Gastrocnemius medialis (tissue), 4 donors: ENCODE measurements around the gene ASAP2. TPM values are rescaled to one million over a fixed set of nuclear protein-coding genes. Genes with fewer than 3 reads are reported as not detected.

Source experiments
- ATAC-seq, 2 donors: fragments of 150-250 bp; one replicate each; pipeline ENCODE4 v1.9.1; 2016
- DNase-seq, 2 donors: peaks; one replicate each; pipeline ENCODE4 v3.0.0-alpha.2; 2019
- H3K27ac ChIP-seq, 4 donors: fragments of 200-600 bp; sonication (generic); 1 replicate in 1 of 4; 2 replicates in 3 of 4; pipeline ENCODE4 v1.5.1; 2016 to 2018; ENCODE audit warnings: mild to moderate bottlenecking in 2 of 4, moderate library complexity in 1 of 4
- H3K27me3 ChIP-seq, 3 donors: fragments of 200-600 bp; sonication (generic) in 2 of 3; 1 replicate in 1 of 3; 2 replicates in 2 of 3; pipeline versions ENCODE4 v1.5.1 to v1.6.0; 2016 to 2019; ENCODE audit warnings: mild to moderate bottlenecking in 1 of 3, moderate library complexity in 1 of 3
- H3K36me3 ChIP-seq, 2 donors: fragments of 200-600 bp; sonication (generic) in 1 of 2; one replicate each; pipeline ENCODE4 v1.5.1; 2017 to 2018
- H3K4me1 ChIP-seq, 2 donors: fragments of 200-600 bp; sonication (generic) in 1 of 2; one replicate each; pipeline ENCODE4 v1.5.1; 2016 to 2017; ENCODE audit warnings: mild to moderate bottlenecking in 2 of 2
- H3K4me3 ChIP-seq, 4 donors: fragments of 200-600 bp; sonication (generic) in 3 of 4; 1 replicate in 1 of 4; 2 replicates in 3 of 4; pipeline ENCODE4 v1.5.1; 2016 to 2019; ENCODE audit warnings: mild to moderate bottlenecking in 2 of 4
- H3K9me3 ChIP-seq, 3 donors: fragments of 200-600 bp; sonication (generic) in 2 of 3; 1 replicate in 1 of 3; 2 replicates in 2 of 3; pipeline ENCODE4 v1.5.1; 2016 to 2019
- CTCF ChIP-seq, 5 experiments: fragments of 450-650 bp in 3 of 5; fragments of 200-600 bp in 2 of 5; sonication (generic) in 2 of 5; IDR thresholded peaks in 4 of 5; conservative IDR thresholded peaks in 1 of 5; 1 replicate in 4 of 5; 2 replicates in 1 of 5; pipeline ENCODE4 v1.5.1; 2016 to 2019; ENCODE audit warnings: antibody characterized with exemption in 5 of 5, mild to moderate bottlenecking in 3 of 5, moderate library complexity in 3 of 5
- POLR2A ChIP-seq, 2 donors: fragments of 450-650 bp; IDR thresholded peaks; one replicate each; pipeline ENCODE4 v1.6.1; 2017; ENCODE audit warnings: antibody characterized with exemption in 2 of 2, mild to moderate bottlenecking in 2 of 2, moderate library complexity in 2 of 2
- in situ Hi-C, 4 donors: fragments of 200-750 bp; cut with MboI; loops; one replicate each; pipeline versions ENCODE4 v1.15.0 to v1.8.0; 2017; ENCODE audit warnings: low sequenced_read_pairs in 4 of 4
- intact Hi-C: fragments of 100-400 bp; cut with DNase I; formaldehyde crosslinking; loops from one replicate; pipeline ENCODE4 v1.15.1; 2023; ENCODE audit warnings: low total_unique reads
- total RNA-seq, 4 donors: library from RNA; depleted of rRNA; stranded (reverse); fragments of >200 nt; gene quantifications; one replicate each; pipeline versions ENCODE4 v1.1.0 to v1.2.3, GENCODE V29; 2016

ASAP2 gene
- total RNA-seq, 4 donors from 2014 or later = 1.9 to 4.0 (median 3.4) TPM

- no peak overlapping the region for H3K4me3 ChIP-seq
- ATAC-seq (no peak), DNase-seq (no peak)
- intact Hi-C loops (no loop called here), in situ Hi-C loops (no loop called here)
- peaks cover 0 to 4% of the 10 kb centered on the region in 2 donors for H3K4me1 ChIP-seq
- H3K9me3 ChIP-seq = no peaks in the 10 kb centered on the region
- no peak for TF ChIP-seq POLR2A (IDR thresholded peaks at IDR 0.05)
- no peak for TF ChIP-seq CTCF (IDR thresholded peaks at IDR 0.05 in 4 of 5, conservative IDR thresholded peaks at IDR 0.05 in 1 of 5)
- H3K27ac ChIP-seq = no peak overlapping the region
- no peaks in the 10 kb centered on the region for H3K36me3 ChIP-seq
- no peaks in the 10 kb centered on the region for H3K27me3 ChIP-seq
Measured at GRCh38 chr2:9322576-9322975, 116.0 kb downstream of the ASAP2 start.

DNA sequence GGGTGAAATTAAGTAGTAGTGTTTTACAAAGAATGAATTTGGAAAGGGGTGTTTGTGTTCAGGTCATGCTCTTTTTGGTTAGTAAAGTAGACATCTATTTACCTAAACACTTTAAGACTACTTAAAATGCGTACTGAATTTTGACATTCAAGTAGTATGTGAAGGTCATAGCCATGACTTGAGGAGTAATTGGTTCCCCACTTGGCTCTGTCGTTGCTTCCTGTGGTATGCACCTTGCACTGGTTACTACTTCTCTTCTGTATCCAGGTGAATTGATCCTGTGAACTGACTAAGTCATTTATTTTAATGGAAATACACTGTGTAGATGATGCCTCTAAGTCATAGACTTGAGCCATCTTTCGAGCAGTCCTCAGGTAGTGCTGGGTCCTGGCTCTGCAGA lies 118.8 kb downstream of the ASAP2 start:
- ATAC-seq (no peak), DNase-seq (no peak)
- Histone ChIP-seq H3K4me1 (peaks cover 0 to 10% of the 10 kb centered on the region in 2 donors), H3K27me3 (no peaks in the 10 kb centered on the region), H3K27ac (no peak overlapping the region), H3K36me3 (no peaks in the 10 kb centered on the region), H3K9me3 (no peaks in the 10 kb centered on the region), H3K4me3 (no peak overlapping the region)
- intact Hi-C loops (no loop called here), in situ Hi-C loops (no loop called here)
- TF ChIP-seq POLR2A (IDR thresholded peaks at IDR 0.05) (no peak), CTCF (IDR thresholded peaks at IDR 0.05 in 4 of 5, conservative IDR thresholded peaks at IDR 0.05 in 1 of 5) (no peak)

- in situ Hi-C loops = no loop called here
Measured at GRCh38 chr2:9326975-9327374, 120.4 kb downstream of the ASAP2 start.

GRCh38 chr2:9327873-9328352 lies 121.3 kb downstream of the ASAP2 start:
- in situ Hi-C loops = no loop called here
- intact Hi-C loops = no loop called here
- peaks cover 0 to 10% of the 10 kb centered on the region in 2 donors for H3K4me1 ChIP-seq

More at GRCh38 chr2:9326975-9327374, 120.4 kb downstream of the ASAP2 start:
- no peaks in the 10 kb centered on the region for H3K9me3 ChIP-seq
- no peak for DNase-seq
- H3K27me3 ChIP-seq = no peaks in the 10 kb centered on the region
- ATAC-seq = no peak
- H3K36me3 ChIP-seq = no peaks in the 10 kb centered on the region
- peaks cover 0 to 10% of the 10 kb centered on the region in 2 donors for H3K4me1 ChIP-seq
- intact Hi-C loops = no loop called here
- no peak overlapping the region for H3K4me3 ChIP-seq
- no peak overlapping the region for H3K27ac ChIP-seq
- TF ChIP-seq CTCF (IDR thresholded peaks at IDR 0.05 in 4 of 5, conservative IDR thresholded peaks at IDR 0.05 in 1 of 5) (no peak), POLR2A (IDR thresholded peaks at IDR 0.05) (no peak)

More at GRCh38 chr2:9327873-9328352, 121.3 kb downstream of the ASAP2 start:
- no peaks in the 10 kb centered on the region for H3K27me3 ChIP-seq
- peak overlapping the region in 1 of 4 donors; percentile 15 for H3K27ac ChIP-seq
- TF ChIP-seq CTCF (IDR thresholded peaks at IDR 0.05 in 4 of 5, conservative IDR thresholded peaks at IDR 0.05 in 1 of 5) = no peak
- no peak for TF ChIP-seq POLR2A (IDR thresholded peaks at IDR 0.05)
- no peaks in the 10 kb centered on the region for H3K36me3 ChIP-seq
- no peak overlapping the region for H3K4me3 ChIP-seq
- H3K9me3 ChIP-seq = no peaks in the 10 kb centered on the region
- no peak for DNase-seq
- ATAC-seq = no peak
